ENCODE data around the gene SYMPK.

The SYMPK gene

GRCh38 chr19:45821570-45821969, 41.4 kb downstream of the SYMPK start:
- peaks cover 66 to 69% of the 10 kb centered on the region in 2 experiments for H3K36me3 ChIP-seq (ENCODE audit: control insufficient read depth in 1 of 2, insufficient read depth in 2 of 2, low read length in 2 of 2)
- H3K4me2 ChIP-seq (ENCODE audit: low read length): no peak overlapping the region
- no peak overlapping the region for H3K18ac ChIP-seq (ENCODE audit: low read length)
- no peak overlapping the region for H4K12ac ChIP-seq (ENCODE audit: low read depth, low read length)
- DNase-seq: no peak
- H3K4me1 ChIP-seq (ENCODE audit: control insufficient read depth in 1 of 2, insufficient read depth in 2 of 2, low read length in 2 of 2): peaks cover 8 to 11% of the 10 kb centered on the region in 2 experiments
- H3K27ac ChIP-seq (ENCODE audit: low read depth, low read length): no peak overlapping the region
- H3K79me1 ChIP-seq (ENCODE audit: low read length): peaks cover 3% of the 10 kb centered on the region
- H4K8ac ChIP-seq (ENCODE audit: low read depth, low read length): no peak overlapping the region
- no peak overlapping the region for H3K4me3 ChIP-seq (ENCODE audit: low read depth, low read length)
- H2BK120ac ChIP-seq (ENCODE audit: insufficient read depth, low read length, poor library complexity): no peak overlapping the region
- no peak overlapping the region for H2BK5ac ChIP-seq (ENCODE audit: low read depth, low read length, poor library complexity)
- H4K91ac ChIP-seq (ENCODE audit: low read depth, low read length): no peak overlapping the region
- H3K4ac ChIP-seq (ENCODE audit: low read depth, low read length): no peak overlapping the region
- H2AK5ac ChIP-seq (ENCODE audit: low read length): no peak overlapping the region
- no peak overlapping the region for H3K14ac ChIP-seq (ENCODE audit: low read length)
- H3K9ac ChIP-seq (ENCODE audit: low read length): no peak overlapping the region
- H3K23ac ChIP-seq (ENCODE audit: low read length): no peak overlapping the region
- H3K79me2 ChIP-seq (ENCODE audit: control insufficient read depth, insufficient read depth, low read length, poor library complexity): no peaks in the 10 kb centered on the region
- peaks cover 3% of the 10 kb centered on the region for H3K9me3 ChIP-seq (ENCODE audit: insufficient read depth, low read depth, low read length)
- WGBS (ENCODE audit: extremely low coverage, insufficient coverage, insufficient read length): no CpG with 5 or more reads among the region's 10 CpGs
- H3K27me3 ChIP-seq (ENCODE audit: insufficient read depth, low read length): no peaks in the 10 kb centered on the region
- no peak overlapping the region for H2BK12ac ChIP-seq (ENCODE audit: low read length)
- H2AFZ ChIP-seq (ENCODE audit: insufficient read depth, low read length, poor library complexity): no peak overlapping the region

- H3K9ac ChIP-seq (ENCODE audit: low read length): no peak overlapping the region
- no peak overlapping the region for H4K91ac ChIP-seq (ENCODE audit: low read depth, low read length)
- H2AFZ ChIP-seq (ENCODE audit: insufficient read depth, low read length, poor library complexity): no peak overlapping the region
- peaks cover 62 to 64% of the 10 kb centered on the region in 2 experiments for H3K36me3 ChIP-seq (ENCODE audit: control insufficient read depth in 1 of 2, insufficient read depth in 2 of 2, low read length in 2 of 2)
- no CpG with 5 or more reads among the region's 8 CpGs for WGBS (ENCODE audit: extremely low coverage, insufficient coverage, insufficient read length)
- DNase-seq: no peak
- H3K14ac ChIP-seq (ENCODE audit: low read length): no peak overlapping the region
- no peak overlapping the region for H3K4ac ChIP-seq (ENCODE audit: low read depth, low read length)
- H4K8ac ChIP-seq (ENCODE audit: low read depth, low read length): no peak overlapping the region
- H2BK120ac ChIP-seq (ENCODE audit: insufficient read depth, low read length, poor library complexity): no peak overlapping the region
- H2BK12ac ChIP-seq (ENCODE audit: low read length): no peak overlapping the region
- no peak overlapping the region for H3K23ac ChIP-seq (ENCODE audit: low read length)
- no peak overlapping the region for H3K27ac ChIP-seq (ENCODE audit: low read depth, low read length)
- H3K9me3 ChIP-seq (ENCODE audit: insufficient read depth, low read depth, low read length): peaks cover 3% of the 10 kb centered on the region
- no peak overlapping the region for H2AK5ac ChIP-seq (ENCODE audit: low read length)
- H3K4me2 ChIP-seq (ENCODE audit: low read length): no peak overlapping the region
- H3K4me1 ChIP-seq (ENCODE audit: control insufficient read depth in 1 of 2, insufficient read depth in 2 of 2, low read length in 2 of 2): peaks cover 8 to 16% of the 10 kb centered on the region in 2 experiments
- peaks cover under 1% of the 10 kb centered on the region for H3K79me2 ChIP-seq (ENCODE audit: control insufficient read depth, insufficient read depth, low read length, poor library complexity)
- no peak overlapping the region for H3K18ac ChIP-seq (ENCODE audit: low read length)
- no peak overlapping the region for H3K4me3 ChIP-seq (ENCODE audit: low read depth, low read length)
- no peaks in the 10 kb centered on the region for H3K27me3 ChIP-seq (ENCODE audit: insufficient read depth, low read length)
- H4K12ac ChIP-seq (ENCODE audit: low read depth, low read length): no peak overlapping the region
- H2BK5ac ChIP-seq (ENCODE audit: low read depth, low read length, poor library complexity): no peak overlapping the region
- peaks cover 4% of the 10 kb centered on the region for H3K79me1 ChIP-seq (ENCODE audit: low read length)
Observed at GRCh38 chr19:45821103-45821521, 41.8 kb downstream of the SYMPK start.

- DNase-seq: no peak
- H4K12ac ChIP-seq (ENCODE audit: low read depth, low read length): no peak overlapping the region
- H3K4ac ChIP-seq (ENCODE audit: low read depth, low read length): no peak overlapping the region
- H3K23ac ChIP-seq (ENCODE audit: low read length): no peak overlapping the region
- no peak overlapping the region for H3K4me2 ChIP-seq (ENCODE audit: low read length)
- no peak overlapping the region for H2BK120ac ChIP-seq (ENCODE audit: insufficient read depth, low read length, poor library complexity)
- peaks cover 2% of the 10 kb centered on the region for H3K79me2 ChIP-seq (ENCODE audit: control insufficient read depth, insufficient read depth, low read length, poor library complexity)
- H2BK5ac ChIP-seq (ENCODE audit: low read depth, low read length, poor library complexity): no peak overlapping the region
- peaks cover 3% of the 10 kb centered on the region for H3K9me3 ChIP-seq (ENCODE audit: insufficient read depth, low read depth, low read length)
- no CpG with 5 or more reads among the region's 20 CpGs for WGBS (ENCODE audit: extremely low coverage, insufficient coverage, insufficient read length)
- H4K91ac ChIP-seq (ENCODE audit: low read depth, low read length): no peak overlapping the region
- H3K79me1 ChIP-seq (ENCODE audit: low read length): peaks cover 7% of the 10 kb centered on the region
- H3K27me3 ChIP-seq (ENCODE audit: insufficient read depth, low read length): no peaks in the 10 kb centered on the region
- peaks cover 8 to 19% of the 10 kb centered on the region in 2 experiments for H3K4me1 ChIP-seq (ENCODE audit: control insufficient read depth in 1 of 2, insufficient read depth in 2 of 2, low read length in 2 of 2)
- H3K36me3 ChIP-seq (ENCODE audit: control insufficient read depth in 1 of 2, insufficient read depth in 2 of 2, low read length in 2 of 2): peaks cover 56 to 59% of the 10 kb centered on the region in 2 experiments
- H2AK5ac ChIP-seq (ENCODE audit: low read length): no peak overlapping the region
- H4K8ac ChIP-seq (ENCODE audit: low read depth, low read length): no peak overlapping the region
- H3K9ac ChIP-seq (ENCODE audit: low read length): no peak overlapping the region
- H2AFZ ChIP-seq (ENCODE audit: insufficient read depth, low read length, poor library complexity): no peak overlapping the region
- H2BK12ac ChIP-seq (ENCODE audit: low read length): no peak overlapping the region
- no peak overlapping the region for H3K18ac ChIP-seq (ENCODE audit: low read length)
- H3K14ac ChIP-seq (ENCODE audit: low read length): no peak overlapping the region
- H3K4me3 ChIP-seq (ENCODE audit: low read depth, low read length): no peak overlapping the region
- H3K27ac ChIP-seq (ENCODE audit: low read depth, low read length): no peak overlapping the region
Observed at GRCh38 chr19:45820413-45821102, 42.4 kb downstream of the SYMPK start.

- Histone ChIP-seq H3K27me3 (ENCODE audit: insufficient read depth, low read length) (no peaks in the 10 kb centered on the region), H3K9ac (ENCODE audit: low read length) (no peak overlapping the region), H3K9me3 (ENCODE audit: insufficient read depth, low read depth, low read length) (peaks cover 1% of the 10 kb centered on the region), H3K4me3 (ENCODE audit: low read depth, low read length) (no peak overlapping the region), H3K4me1 (ENCODE audit: control insufficient read depth in 1 of 2, insufficient read depth in 2 of 2, low read length in 2 of 2) (peaks cover 11 to 23% of the 10 kb centered on the region in 2 experiments), H3K14ac (ENCODE audit: low read length) (no peak overlapping the region), H3K36me3 (ENCODE audit: control insufficient read depth in 1 of 2, insufficient read depth in 2 of 2, low read length in 2 of 2) (peaks cover 48 to 51% of the 10 kb centered on the region in 2 experiments), H3K18ac (ENCODE audit: low read length) (no peak overlapping the region), H3K4ac (ENCODE audit: low read depth, low read length) (no peak overlapping the region), H3K27ac (ENCODE audit: low read depth, low read length) (no peak overlapping the region), H2AK5ac (ENCODE audit: low read length) (no peak overlapping the region), H2BK5ac (ENCODE audit: low read depth, low read length, poor library complexity) (no peak overlapping the region), H3K23ac (ENCODE audit: low read length) (no peak overlapping the region), H3K79me2 (ENCODE audit: control insufficient read depth, insufficient read depth, low read length, poor library complexity) (peaks cover 2% of the 10 kb centered on the region), H4K91ac (ENCODE audit: low read depth, low read length) (no peak overlapping the region), H3K4me2 (ENCODE audit: low read length) (no peak overlapping the region), H2AFZ (ENCODE audit: insufficient read depth, low read length, poor library complexity) (no peak overlapping the region), H4K8ac (ENCODE audit: low read depth, low read length) (no peak overlapping the region), H2BK120ac (ENCODE audit: insufficient read depth, low read length, poor library complexity) (no peak overlapping the region), H2BK12ac (ENCODE audit: low read length) (no peak overlapping the region), H3K79me1 (ENCODE audit: low read length) (peaks cover 12% of the 10 kb centered on the region), H4K12ac (ENCODE audit: low read depth, low read length) (no peak overlapping the region)
- no CpG with 5 or more reads among the region's 6 CpGs for WGBS (ENCODE audit: extremely low coverage, insufficient coverage, insufficient read length)
- DNase-seq: no peak
Observed at GRCh38 chr19:45819769-45820168, 43.2 kb downstream of the SYMPK start.
